ENCODE results near the gene VAMP2. TPM values are rescaled to one million over a fixed set of nuclear protein-coding genes. Genes with fewer than 3 reads are reported as not detected.
A peak's percentile ranks its signal among the peaks of the same experiment; 100 is the strongest.

Gene VAMP2
- total RNA-seq, 2 donors from 2014 or later = 66.7 to 80.1 TPM

GRCh38 chr17:8118769-8119580, 43.8 kb downstream of the VAMP2 start:
- peak; percentile 96 for DNase-seq (ENCODE audit: low spot score)
- intact Hi-C loops (cut with DNase I) = loop anchor here (5.0 kb wide), 2 partner anchors 103 to 847 kb away; no protein-coding TSS in a partner anchor

- intact Hi-C loops (cut with DNase I) = loop anchor here (1.0 to 5.0 kb wide), 3 partner anchors 49 to 846 kb away; no protein-coding TSS in a partner anchor
- DNase-seq (ENCODE audit: low spot score) = peak; percentile 84
Measured at GRCh38 chr17:8117980-8118768, 44.6 kb downstream of the VAMP2 start, which contains the start of gene ALOXE3. Gene ALOXE3 (minus strand): TSS chr17:8118514. CDS start chr17:8117990, 524 bp downstream.

- intact Hi-C loops (cut with DNase I) = loop anchor here (1.0 to 5.0 kb wide), 3 partner anchors 48 to 845 kb away; no protein-coding TSS in a partner anchor
- no peak for DNase-seq (ENCODE audit: low spot score)
Measured at GRCh38 chr17:8117367-8117979, 45.3 kb downstream of the VAMP2 start.

GRCh38 chr17:8116776-8117175, 46.0 kb downstream of the VAMP2 start:
- DNase-seq (ENCODE audit: low spot score) = no peak
- intact Hi-C loops (cut with DNase I) = loop anchor here (1.0 to 5.0 kb wide), 3 partner anchors 47 to 844 kb away; no protein-coding TSS in a partner anchor

GRCh38 chr17:8110907-8111306, 51.8 kb downstream of the VAMP2 start:
- intact Hi-C loops (cut with DNase I) = no loop called here
- no peak for DNase-seq (ENCODE audit: low spot score)

- no peak for DNase-seq (ENCODE audit: low spot score)
- intact Hi-C loops (cut with DNase I) = no loop called here
Measured at GRCh38 chr17:8110456-8110804, 52.3 kb downstream of the VAMP2 start.

GRCh38 chr17:8109661-8110455, 52.9 kb downstream of the VAMP2 start:
- intact Hi-C loops (cut with DNase I) = no loop called here
- no peak for DNase-seq (ENCODE audit: low spot score)

Small RNA genes within 50 kb of the gene (microRNA-seq; reads per million reads assigned to microRNA genes)
- gene MIR4521 (ENCODE audit: borderline microRNAs expressed in 2 of 2) = 13.6 to 24.3 reads per million in 2 donors
- 0.78 to 2.9 reads per million in 2 donors for gene MIR6883 (ENCODE audit: borderline microRNAs expressed in 2 of 2)

Other genes starting within 250 kb of the VAMP2 start
- 1 to 10 TPM; 1.1 to 1.5 TPM for gene RNF227, start 246.7 kb downstream of the VAMP2 start, total RNA-seq
- gene KCNAB3, start 233.1 kb downstream of the VAMP2 start, total RNA-seq = 1 to 10 TPM; 1.2 to 2.2 TPM
- 10 to 100 TPM; 53.7 to 72.7 TPM for gene TRAPPC1, start 231.0 kb downstream of the VAMP2 start, total RNA-seq
- gene CNTROB, start 230.7 kb downstream of the VAMP2 start, total RNA-seq = 10 to 100 TPM; 14.7 to 15.2 TPM
- gene GUCY2D, start 160.3 kb downstream of the VAMP2 start, total RNA-seq = not detected
- gene ALOX15B, start 123.9 kb downstream of the VAMP2 start, total RNA-seq = 1 to 10 TPM in 1 of 2 donors, under 1 TPM in 1; 0.48 to 3.3 TPM
- not detected for gene ALOX12B, start 75.2 kb downstream of the VAMP2 start, total RNA-seq
- gene ALOXE3, start 44.4 kb downstream of the VAMP2 start, total RNA-seq = not detected
- gene HES7, start 38.8 kb downstream of the VAMP2 start, total RNA-seq = under 1 TPM in 1 of 2 donors, not detected in 1; 0.67 TPM
- 100 to 1,000 TPM; 203 to 206 TPM for gene PER1, start 10.5 kb downstream of the VAMP2 start, total RNA-seq
- gene TMEM107, start 13.4 kb upstream of the VAMP2 start, total RNA-seq = 10 to 100 TPM; 12.9 to 16.4 TPM
- 1 to 10 TPM; 4.5 to 5.6 TPM for gene BORCS6, start 27.2 kb upstream of the VAMP2 start, total RNA-seq
- under 1 TPM in 1 of 2 donors, not detected in 1; 0.69 TPM for gene AURKB, start 47.6 kb upstream of the VAMP2 start, total RNA-seq
- 10 to 100 TPM; 23.2 to 29.8 TPM for gene CTC1, start 85.1 kb upstream of the VAMP2 start, total RNA-seq
- gene PFAS, start 86.3 kb upstream of the VAMP2 start, total RNA-seq = 10 to 100 TPM; 20.3 to 23.9 TPM
- gene RANGRF, start 125.7 kb upstream of the VAMP2 start, total RNA-seq = 10 to 100 TPM; 16.9 to 19.1 TPM
- 1 to 10 TPM; 1.8 to 5.7 TPM for gene SLC25A35, start 132.5 kb upstream of the VAMP2 start, total RNA-seq
- 10 to 100 TPM; 17.8 to 22.3 TPM for gene ARHGEF15, start 147.3 kb upstream of the VAMP2 start, total RNA-seq
- not detected for gene ODF4, start 176.9 kb upstream of the VAMP2 start, total RNA-seq
- gene RPL26, start 220.2 kb upstream of the VAMP2 start, total RNA-seq = 1,000 to 10,000 TPM; 1,249 to 1,265 TPM
- not detected for gene RNF222, start 234.9 kb upstream of the VAMP2 start, total RNA-seq